NCI-H2196 treated with DMSO at 0.1 percent for 48 hours (cell line): Measurements from ENCODE around the gene FARP1.

ENCODE experiments used
- DNase-seq: peaks from one replicate; lab custom pipeline; 2025; ENCODE audit not compliant: unreplicated experiment; lab: John Stamatoyannopoulos, UW

FARP1 gene

GRCh38 chr13:98456413-98456845, 313.5 kb downstream of the FARP1 start:
- DNase-seq: no peak

GRCh38 chr13:98457053-98457452, 314.2 kb downstream of the FARP1 start:
- DNase-seq: no peak

DNA sequence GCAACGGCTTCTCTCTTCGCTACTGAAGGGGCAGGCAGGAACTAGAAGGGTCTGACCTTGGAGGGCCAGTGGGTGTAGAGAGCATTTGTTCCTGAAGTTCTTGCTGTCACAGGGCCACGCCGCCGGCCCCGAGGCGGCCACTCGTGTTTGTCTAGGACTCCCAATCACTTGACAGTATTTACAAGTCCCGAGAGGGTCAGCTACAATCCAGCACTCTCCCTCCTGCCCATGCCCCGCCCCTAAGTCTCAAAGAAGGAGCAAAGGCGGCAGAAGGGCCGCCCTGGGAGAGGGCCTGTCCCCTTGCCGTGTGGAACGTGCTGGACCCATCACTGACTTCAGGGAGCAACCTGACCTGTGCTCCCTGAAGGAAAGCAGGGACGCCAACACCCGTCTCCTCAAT, 315.5 kb downstream of the FARP1 start:
- no peak for DNase-seq

DNA sequence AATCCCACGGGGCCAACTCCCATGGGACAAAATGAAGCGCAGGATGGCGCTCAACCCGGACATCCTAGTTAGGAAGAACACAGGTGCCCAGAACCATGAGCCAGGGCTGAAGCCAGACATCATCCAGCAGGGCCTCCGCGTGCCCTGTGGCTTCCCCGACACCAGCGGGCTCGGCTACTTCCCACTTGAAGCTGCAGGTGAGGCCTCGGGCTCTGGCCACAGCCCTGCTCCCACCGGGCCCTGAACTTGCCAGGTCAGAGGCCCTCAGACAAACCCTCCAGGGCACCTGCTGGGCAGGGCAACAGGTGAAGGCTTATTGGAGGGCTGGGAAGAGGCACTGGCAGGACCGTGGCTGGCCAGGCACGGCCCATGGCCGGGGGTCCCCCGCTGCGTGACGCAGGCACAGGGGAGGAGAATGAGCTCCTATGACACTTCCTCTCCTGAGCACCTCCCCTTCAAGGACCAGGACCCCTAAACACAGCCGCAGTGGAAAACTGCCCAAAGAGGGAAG, 316.3 kb downstream of the FARP1 start:
- DNase-seq: no peak

DNA sequence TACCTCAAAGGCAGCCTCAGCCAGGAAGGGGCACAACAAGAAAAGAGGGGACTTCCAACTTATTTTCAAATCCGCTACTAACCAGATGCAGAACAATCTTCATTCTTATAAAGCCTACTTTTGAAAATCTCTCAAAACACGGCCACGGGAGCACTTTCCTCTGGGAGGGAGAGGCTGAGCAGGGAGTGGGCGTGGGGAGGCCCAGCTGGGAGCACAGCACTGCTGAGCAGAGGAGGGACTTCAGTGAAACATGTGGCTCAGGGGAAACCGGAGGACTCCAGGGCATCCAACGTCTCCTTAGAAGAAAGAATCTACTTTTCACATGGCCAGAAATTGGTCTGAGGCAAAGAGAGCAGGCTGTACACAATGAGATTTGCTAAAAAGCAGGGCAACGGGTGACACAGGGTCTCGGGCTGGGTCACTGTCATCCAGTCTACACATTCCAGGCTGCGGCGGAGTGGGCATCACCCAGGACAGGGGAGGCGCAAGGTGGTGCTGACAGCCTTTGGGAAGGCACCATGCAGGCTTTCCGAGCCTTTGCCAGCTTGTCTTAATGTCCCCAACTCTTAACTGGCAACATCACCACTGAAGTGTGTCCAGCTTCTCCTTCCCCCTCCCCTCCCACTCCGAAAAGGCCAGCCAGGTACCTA, 317.0 kb downstream of the FARP1 start:
- no peak for DNase-seq

- DNase-seq: no peak
These were observed 317.6 kb downstream of the FARP1 start for GRCh38 chr13:98460516-98460915.

- no peak for DNase-seq
These were observed 318.8 kb downstream of the FARP1 start for GRCh38 chr13:98461486-98462240.

DNA sequence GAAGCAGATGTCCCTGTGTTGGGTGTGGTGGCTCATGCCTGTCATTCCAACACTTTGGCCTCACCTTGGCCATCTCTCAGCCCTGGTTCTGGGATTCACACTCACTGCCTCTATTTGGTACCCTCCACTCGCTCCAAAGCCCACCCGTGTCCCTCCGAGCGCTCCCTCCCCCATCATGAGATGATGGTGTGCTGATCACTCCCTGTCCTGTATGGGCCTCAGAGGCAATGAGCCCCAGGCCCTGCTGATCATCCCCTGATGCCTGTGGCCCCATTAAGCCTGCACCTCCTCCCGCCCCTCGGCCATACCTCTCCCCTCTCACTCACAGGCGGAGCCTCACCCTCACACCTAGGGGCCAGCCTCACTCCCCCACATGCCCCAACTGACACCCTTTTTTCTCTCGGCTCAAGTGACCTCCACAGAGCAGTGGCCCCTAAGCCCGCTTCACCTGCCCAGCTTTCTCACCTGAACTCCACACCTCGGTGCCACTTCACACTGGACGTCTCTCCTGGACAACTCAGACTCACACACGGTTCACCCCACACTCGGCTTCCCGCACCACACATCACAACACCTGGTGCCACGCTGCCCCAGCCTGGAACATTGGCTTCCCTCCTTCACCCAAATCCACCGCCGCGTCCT, 319.5 kb downstream of the FARP1 start:
- DNase-seq: no peak

- DNase-seq: no peak
These were observed 320.1 kb downstream of the FARP1 start for GRCh38 chr13:98462946-98463345.

DNA sequence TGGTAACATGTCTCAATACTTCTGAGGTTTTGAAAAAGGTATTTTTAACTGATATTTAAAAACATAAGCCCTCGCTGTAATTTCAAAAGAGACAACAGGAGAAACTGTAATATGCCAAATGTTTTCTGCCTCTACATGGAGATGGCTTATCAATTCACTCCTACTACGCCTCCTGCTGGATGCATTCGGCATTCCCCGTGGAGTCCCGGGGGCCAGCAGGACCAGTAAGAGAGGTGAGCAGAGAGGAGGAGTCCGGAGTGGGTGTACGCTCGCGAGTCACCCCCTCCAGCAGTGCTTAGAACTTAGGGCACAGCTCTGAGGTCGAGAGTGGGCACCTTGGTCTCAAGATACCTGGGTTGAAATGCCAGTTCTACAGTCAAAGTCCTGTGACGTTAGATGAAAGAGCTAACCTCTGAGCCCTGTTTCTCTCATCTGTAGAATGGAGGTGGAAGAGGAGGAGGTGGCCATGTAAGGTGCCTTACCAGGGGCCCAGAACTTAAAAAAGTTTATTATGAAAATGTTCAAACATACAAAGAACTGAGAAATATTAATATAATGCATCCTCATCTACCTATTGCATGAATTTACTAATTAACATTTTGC, 323.8 kb downstream of the FARP1 start:
- no peak for DNase-seq

- DNase-seq: no peak
These were observed 324.5 kb downstream of the FARP1 start for GRCh38 chr13:98467263-98467985.

DNA sequence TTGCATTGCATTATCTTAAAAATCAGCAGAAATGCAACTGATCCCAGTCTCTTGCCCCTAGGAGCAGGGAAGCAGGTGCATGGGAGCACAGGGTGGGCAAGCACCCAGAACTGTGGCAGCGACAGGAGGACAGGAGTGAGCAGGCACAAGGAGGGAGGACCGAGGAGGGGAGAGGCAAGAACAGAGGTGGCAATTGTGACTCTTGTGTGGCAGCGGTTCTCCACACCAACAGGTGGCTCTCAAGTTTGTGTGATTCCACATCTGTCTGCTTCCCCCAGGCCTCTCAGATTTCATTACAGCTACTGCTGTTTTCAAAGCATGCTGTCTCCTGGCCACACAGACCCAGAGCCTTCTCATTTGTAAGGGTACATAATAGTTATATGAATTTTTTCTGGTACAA, 325.5 kb downstream of the FARP1 start:
- DNase-seq: no peak

DNA sequence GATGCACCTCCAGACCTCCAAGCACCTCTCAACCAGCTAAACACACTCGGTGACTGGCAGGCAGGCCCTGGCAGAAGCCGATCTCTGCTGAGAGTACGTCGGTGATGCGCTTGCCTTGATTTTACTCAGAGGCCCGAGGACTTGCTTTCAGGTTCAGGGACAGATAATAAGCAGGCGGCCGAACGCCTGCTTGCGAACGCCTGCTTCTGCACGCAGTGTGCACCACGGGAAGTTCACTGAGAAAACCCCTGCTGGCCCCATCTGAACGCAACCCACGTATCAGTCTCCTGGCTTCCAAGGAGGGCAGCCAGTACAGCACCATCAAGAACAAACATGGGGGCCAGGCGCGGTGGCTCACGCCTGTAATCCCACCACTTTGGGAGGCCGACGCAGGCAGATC, 326.0 kb downstream of the FARP1 start:
- no peak for DNase-seq

DNA sequence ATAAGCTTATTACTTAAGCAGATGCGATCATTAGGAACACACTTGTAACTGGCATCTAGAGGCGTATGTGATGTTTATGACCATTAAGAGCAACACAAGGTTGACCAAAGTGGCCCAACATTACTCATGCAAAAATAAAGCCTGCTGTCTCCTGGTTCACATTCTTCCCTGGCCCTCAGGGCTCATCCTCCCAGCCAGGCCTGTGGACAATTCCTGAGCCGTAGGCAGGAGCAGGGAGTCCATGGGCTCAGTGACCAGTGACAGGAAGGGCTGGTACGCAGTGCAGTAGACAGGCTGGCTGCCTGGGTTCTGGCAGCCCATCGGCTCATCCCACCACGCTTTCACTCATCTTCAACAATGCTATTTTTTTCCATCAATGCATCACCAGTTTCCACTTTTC, 328.0 kb downstream of the FARP1 start:
- no peak for DNase-seq

DNA sequence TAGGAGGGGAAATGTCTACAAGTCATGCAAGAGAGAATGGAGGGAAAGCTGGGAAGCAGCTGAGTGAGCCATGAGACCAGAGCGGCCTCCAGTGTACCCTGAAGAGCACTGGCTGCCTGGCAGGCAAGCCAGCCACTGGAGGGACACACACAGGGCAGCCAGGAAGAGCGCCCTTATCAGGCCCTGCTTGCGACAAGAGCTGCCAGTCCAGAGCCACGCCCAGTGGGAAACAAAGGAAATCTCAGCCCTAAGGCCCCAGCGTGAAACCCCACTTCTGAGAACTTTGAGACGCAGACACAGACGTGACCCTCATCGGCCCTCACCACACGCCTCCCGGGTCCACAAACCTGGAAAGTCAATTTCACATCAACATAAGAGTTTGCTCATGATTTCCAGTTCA, 329.0 kb downstream of the FARP1 start:
- no peak for DNase-seq

DNA sequence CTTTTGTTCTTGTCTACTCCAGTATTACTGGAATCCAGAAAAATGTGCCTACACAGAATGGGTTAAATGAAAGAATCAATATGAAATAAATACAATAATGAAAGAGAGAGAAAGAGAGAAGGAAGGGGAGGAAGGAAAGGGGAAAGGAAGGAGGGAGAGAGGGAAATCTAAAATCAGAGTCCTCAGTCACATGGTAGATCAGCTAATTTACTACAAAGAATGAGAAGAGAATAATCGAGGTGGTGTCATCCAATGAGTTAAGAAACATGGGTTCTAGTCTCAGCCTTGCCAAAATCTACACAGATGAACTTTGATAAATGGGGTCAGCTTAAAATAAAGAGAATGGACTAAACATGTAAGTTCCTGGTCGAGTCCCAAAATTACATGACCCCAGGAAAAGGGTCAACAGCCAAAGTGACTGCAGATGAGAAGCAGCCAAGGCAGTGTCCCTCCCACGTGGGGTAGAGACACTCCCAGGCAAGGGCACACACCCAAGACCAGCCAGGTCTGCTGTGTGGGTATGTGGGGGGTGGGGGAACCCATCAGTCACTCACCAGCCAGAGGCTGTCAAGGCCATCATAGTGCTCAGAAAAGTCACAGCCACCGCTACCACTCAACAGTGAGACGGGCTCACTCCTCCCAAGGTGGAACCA, 330.4 kb downstream of the FARP1 start:
- DNase-seq: no peak

- no peak for DNase-seq
These were observed 330.9 kb downstream of the FARP1 start for GRCh38 chr13:98473788-98474144.

- DNase-seq: no peak
These were observed 331.4 kb downstream of the FARP1 start for GRCh38 chr13:98474292-98474691.

GRCh38 chr13:98474761-98475160, 331.9 kb downstream of the FARP1 start:
- DNase-seq: no peak

GRCh38 chr13:98475522-98475921, 332.6 kb downstream of the FARP1 start:
- DNase-seq: no peak

DNA sequence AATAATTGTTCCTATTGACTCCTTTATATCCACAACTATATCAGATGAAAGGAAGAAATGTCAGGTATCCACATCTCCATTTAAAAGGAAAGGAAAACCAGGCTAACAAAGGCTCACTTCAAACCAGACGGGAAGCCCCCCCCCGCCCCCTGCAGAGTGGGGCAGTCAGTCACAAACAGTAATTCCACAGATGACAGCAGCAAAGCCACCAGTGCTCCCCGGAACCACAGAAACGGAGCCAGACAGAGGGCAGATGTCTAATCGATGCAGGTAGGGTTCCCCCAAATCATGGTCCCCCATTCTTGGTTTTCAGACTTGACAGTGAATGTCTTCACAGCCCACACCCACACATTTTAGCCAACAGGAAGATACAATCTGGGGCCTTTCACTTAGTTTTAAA, 333.2 kb downstream of the FARP1 start:
- DNase-seq: no peak
